Measurements from ENCODE around the gene ANKDD1B.
A peak's percentile ranks its signal among the peaks of the same experiment; 100 is the strongest.

ANKDD1B gene

DNA sequence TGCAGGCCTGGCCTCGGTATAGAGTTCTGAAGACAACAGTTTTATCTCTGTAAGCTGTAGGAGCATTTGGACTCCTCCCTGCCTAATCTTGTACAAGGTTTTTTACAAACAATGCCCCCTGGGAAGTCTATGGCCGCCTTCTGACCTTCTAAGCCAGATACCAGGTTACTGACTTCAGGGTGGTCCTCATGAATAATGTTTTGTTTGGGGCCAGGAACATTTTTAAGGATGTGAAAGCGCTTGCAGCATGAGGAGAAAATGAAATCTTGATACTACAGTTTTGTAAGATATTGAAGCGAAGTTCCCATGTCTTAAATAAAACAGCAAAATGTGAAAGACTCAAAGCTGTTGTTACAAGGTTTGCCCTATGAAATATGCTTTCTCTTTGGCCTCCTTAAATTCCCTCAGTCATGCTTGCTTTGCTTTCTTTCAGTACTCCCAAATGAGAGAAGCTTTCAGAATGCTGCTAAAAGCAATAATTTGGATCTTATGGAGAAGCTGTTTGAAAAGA is 5.2 kb downstream of the ANKDD1B start:
- DNase-seq (ENCODE audit: low spot score): no peak

DNA sequence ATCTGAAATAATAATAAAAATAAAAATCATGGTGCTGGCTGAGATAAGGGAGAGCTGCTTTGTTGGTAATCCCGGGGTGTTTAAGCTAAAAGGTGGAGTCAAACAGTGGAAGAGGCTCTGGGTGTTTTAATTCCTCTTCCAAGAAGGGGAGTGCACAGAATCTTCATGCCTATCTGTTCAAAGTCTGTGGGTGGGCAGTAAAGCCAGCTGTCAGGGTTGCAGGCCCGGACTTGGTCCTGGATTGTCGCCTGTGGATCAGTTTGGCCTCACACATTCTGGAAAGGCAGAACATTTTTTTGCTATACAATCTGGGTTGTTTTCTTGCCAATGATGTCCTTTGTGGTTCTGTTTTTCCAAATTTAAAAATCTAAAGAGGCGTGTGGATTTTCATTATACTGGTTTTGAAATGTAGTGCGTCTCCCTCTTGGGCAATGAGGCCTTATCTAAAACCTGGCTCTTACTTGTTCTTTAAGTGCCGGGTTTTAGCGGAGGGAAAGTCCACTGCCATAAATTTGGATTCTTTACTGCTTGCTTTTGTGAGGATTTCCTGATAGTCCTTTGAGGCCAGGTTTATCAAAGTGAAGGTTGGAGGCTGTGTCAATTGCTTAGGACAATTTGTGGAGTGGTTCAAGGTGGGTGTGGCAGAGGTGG is 5.8 kb downstream of the ANKDD1B start:
- DNase-seq (ENCODE audit: low spot score): no peak

DNA sequence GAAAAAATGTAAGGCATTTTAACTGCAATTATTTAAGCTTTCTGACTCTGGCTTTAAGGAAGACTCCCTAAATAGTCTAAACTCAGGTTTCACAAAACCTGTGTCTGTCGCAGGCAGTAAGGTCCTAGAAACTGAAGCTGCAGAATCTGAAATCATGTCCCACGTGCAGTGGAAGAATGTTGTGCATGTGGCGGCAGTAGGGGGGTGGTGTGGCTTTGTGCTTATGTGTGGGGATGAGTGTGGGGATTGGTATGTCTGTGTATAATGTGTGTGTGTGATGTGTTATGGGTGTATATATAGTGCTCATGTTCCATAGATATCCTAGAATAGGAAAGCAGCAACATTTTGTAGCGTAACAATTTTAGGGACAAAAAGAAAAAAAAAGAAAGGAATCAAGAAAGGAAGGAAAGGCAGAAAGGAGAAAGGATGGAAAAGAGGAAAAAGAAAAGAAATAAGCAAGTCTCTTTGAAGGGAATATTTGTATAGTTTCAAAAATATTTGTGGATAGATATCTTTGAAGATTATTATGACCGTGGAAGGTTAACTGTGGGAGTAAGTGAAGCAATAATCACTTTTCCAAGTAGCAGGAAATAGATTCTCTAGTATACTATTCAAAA is 6.6 kb downstream of the ANKDD1B start:
- no peak for DNase-seq (ENCODE audit: low spot score)

- DNase-seq (ENCODE audit: low spot score): no peak
These were observed 9.1 kb downstream of the ANKDD1B start for GRCh38 chr5:75620184-75620959.

GRCh38 chr5:75622564-75622963 is 11.3 kb downstream of the ANKDD1B start:
- no peak for DNase-seq (ENCODE audit: low spot score)

DNA sequence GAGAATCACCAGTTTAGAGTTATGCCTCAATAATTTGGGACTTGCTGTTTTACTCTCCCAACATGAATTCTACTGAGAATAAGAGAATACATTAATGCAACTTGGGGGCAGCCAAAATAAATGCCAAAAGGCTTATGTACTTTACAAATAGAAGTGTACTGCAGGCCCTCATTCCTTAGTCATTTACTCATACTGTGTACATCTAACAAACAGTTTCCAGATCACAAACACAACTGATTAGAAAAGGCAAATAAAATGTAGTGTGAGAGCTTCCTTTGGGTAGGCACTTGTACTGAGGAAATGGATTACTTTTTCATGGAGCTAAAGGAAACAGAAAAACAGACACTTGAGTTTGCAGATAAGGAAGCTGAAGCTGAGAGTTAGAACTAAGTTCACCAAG is 12.6 kb downstream of the ANKDD1B start:
- no peak for DNase-seq (ENCODE audit: low spot score)

GRCh38 chr5:75626959-75627358 is 15.7 kb downstream of the ANKDD1B start:
- no peak for DNase-seq (ENCODE audit: low spot score)

GRCh38 chr5:75627801-75628200 is 16.5 kb downstream of the ANKDD1B start:
- DNase-seq (ENCODE audit: low spot score): no peak

- no peak for DNase-seq (ENCODE audit: low spot score)
These were observed 19.6 kb downstream of the ANKDD1B start for GRCh38 chr5:75630875-75631274.

- no peak for DNase-seq (ENCODE audit: low spot score)
These were observed 21.1 kb downstream of the ANKDD1B start for GRCh38 chr5:75632321-75632720.

GRCh38 chr5:75637949-75638348 is 26.7 kb downstream of the ANKDD1B start:
- no peak for DNase-seq (ENCODE audit: low spot score)

- no peak for DNase-seq (ENCODE audit: low spot score)
These were observed 28.5 kb downstream of the ANKDD1B start for GRCh38 chr5:75639535-75640311.

DNA sequence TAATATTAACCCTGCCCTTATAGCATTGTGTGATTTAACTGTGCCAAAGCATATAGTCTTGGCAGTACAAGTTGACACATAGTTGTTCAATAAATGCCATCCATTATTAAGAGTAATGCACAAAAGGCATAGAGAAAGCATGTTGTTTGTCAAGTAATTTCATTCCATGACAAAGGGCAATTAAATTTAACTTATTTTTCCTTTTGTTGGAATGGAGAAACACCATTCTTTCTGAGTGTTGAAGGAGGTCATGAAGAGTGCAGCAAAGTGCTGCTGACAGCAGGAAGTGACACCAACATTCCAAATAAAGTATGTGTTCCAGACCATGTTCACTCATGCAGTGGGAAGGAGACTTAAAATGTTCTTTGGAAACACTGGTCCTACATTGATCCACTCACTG is 29.1 kb downstream of the ANKDD1B start:
- no peak for DNase-seq (ENCODE audit: low spot score)

DNA sequence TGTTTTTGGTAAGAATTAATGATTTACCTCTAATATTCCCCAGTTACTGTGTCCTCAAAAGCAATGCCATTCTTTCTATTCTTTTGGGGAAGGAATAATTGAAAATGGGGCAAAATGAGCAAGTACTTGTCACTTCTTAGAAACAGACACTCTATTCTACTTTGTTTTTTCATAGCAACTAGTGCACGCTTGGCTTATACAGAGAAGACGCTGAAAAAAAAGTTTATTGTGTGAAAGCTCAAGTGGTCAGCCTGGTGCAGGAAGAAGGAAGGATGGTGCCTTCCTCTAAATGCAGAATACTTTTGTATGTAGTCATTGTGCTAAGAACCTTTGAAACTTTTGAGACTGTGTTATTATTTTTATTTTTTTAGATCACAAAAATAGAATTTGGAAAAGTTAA is 29.6 kb downstream of the ANKDD1B start:
- DNase-seq (ENCODE audit: low spot score): no peak

GRCh38 chr5:75648712-75649111 is 37.5 kb downstream of the ANKDD1B start:
- no peak for DNase-seq (ENCODE audit: low spot score)

- no peak for DNase-seq (ENCODE audit: low spot score)
These were observed 40.5 kb downstream of the ANKDD1B start for GRCh38 chr5:75651575-75652238.

- no peak for DNase-seq (ENCODE audit: low spot score)
These were observed 42.3 kb downstream of the ANKDD1B start for GRCh38 chr5:75653521-75653920.

GRCh38 chr5:75654693-75655295 is 43.5 kb downstream of the ANKDD1B start:
- DNase-seq (ENCODE audit: low spot score): no peak

GRCh38 chr5:75656311-75657003 is 45.2 kb downstream of the ANKDD1B start:
- peak; percentile 55 for DNase-seq (ENCODE audit: low spot score)

- no peak for DNase-seq (ENCODE audit: low spot score)
These were observed 48.7 kb downstream of the ANKDD1B start for GRCh38 chr5:75659791-75660450.

Measured in putamen (tissue), 1 donor.